HL-60/S4 treated with phorbol 12-myristate 13-acetate at 8.2 ng/mL for 4 days and 3 days (cell line): Measurements from ENCODE around the gene FHAD1.

ENCODE experiments used
- in situ Hi-C: fragments of 300-500 bp; cut with MboI; formaldehyde crosslinking; loops from 2 replicates; pipeline ENCODE4 v1.15.0; 2022; ENCODE audit warnings: low sequenced_read_pairs

Gene FHAD1

DNA sequence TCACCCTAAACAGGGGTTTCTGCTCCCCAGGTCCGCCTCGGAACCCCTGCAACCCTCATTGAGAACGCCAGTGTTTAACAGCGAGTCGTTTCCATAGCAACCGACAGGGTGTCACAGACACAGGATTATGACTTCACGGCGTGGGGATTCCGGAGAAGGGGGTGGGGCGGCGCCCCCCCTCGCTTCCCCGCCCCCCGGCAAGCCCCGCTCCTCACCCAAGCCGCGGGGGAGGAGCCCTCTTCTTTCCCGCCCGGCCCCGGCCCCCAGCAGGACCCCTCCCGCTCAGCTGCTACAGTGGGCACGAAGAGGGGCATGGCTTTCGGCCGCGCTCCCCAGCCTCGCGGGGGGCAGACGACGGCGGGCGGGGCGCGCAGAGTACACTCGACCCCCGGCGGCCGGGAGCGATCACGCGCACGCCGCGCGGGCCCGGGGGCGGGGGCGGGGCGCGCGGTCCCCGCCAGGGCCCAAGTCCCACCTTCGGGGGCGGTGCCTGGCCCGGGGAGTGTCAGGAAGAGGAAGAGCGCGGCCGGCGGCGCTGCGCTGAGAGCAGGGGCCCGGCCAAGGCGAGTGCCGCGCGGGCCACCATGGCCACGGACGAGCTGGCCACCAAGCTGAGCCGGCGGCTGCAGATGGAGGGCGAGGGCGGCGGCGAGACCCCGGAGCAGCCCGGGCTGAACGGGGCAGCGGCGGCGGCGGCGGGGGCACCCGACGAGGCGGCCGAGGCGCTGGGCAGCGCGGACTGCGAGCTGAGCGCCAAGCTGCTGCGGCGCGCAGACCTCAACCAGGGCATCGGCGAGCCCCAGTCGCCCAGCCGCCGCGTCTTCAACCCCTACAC, 162.6 kb downstream of the FHAD1 start, which contains the start of gene EFHD2:
TSS of gene EFHD2 (plus strand) at position 501 of the 835 bp plus-strand sequence. CDS start at position 585, 84 bp downstream.
- in situ Hi-C loops, result no loop called here

DNA sequence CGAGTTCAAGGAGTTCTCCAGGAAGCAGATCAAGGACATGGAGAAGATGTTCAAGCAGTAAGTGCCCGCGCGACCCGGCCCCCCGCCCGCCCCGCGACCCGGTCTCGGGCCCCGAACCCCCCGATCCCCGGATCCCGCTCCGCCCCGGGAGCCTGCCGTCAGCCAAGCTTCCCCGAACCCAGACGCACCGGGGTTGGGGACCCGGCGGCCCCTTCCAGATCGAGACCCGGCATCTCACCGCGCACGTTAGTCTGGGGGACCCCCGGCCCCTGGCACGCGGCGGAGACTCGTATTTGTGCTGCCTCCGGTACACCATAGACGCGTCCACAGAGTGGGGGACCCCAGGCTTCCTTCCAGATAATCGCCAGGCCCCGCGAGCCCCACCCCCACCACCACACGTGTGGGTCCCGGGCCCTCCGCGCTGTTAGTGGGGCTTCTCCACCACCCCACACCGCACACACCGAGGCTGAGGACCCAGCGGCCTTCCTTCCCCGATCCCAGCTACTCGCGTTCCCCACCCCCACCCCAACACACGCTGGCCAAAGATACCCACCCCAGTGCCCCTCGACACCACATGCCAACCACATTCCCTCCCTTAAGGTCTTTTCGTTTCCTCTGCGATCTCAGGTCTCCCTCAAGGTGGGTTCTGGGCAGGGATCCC, 163.3 kb downstream of the FHAD1 start:
- in situ Hi-C loops, result no loop called here

DNA sequence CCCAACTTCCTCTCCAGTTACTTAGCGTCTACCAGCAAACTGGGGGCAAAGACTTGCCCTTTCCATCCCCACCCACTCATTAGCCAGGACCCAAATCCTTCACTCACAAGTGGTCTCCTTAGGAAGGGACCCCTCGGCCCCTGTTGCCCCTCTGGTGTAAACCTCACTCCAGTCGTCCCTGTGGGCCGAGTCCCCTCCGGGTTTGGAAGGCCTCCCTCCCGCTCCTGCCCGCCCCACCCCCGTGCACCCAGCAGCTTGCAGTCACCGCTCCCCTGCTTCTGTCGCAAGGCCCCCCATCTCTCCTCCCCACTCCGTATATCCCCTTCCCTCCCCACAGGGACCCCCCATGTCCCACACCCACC, 163.8 kb downstream of the FHAD1 start:
- in situ Hi-C loops, result no loop called here

DNA sequence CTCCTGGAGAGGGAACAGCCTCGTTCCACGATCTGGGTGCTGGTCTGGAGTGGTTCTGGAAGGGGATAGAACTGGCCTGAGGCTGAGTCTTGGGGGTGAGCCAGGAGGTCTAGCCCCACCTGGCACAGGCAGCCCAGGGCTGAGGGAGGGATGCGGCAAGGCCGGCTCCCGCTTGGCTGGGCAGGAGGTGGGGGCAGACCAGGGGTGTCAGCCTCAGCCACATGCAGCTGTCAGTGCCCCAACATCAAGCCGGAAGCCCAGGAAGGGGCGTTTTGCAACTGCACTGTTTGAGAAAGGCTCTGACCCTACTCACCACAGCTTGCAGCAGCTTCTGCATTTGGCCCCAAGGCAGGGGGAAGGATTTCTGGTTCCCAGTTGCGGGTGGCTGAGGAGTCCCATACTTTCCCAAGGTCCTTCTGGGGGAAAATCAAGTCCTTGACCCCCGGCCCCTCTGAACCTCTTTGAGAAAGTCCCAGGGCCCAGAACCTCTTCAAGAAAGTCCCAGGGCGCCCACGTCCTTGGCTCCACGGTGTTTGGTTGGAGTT, 164.6 kb downstream of the FHAD1 start:
- in situ Hi-C loops, result no loop called here

DNA sequence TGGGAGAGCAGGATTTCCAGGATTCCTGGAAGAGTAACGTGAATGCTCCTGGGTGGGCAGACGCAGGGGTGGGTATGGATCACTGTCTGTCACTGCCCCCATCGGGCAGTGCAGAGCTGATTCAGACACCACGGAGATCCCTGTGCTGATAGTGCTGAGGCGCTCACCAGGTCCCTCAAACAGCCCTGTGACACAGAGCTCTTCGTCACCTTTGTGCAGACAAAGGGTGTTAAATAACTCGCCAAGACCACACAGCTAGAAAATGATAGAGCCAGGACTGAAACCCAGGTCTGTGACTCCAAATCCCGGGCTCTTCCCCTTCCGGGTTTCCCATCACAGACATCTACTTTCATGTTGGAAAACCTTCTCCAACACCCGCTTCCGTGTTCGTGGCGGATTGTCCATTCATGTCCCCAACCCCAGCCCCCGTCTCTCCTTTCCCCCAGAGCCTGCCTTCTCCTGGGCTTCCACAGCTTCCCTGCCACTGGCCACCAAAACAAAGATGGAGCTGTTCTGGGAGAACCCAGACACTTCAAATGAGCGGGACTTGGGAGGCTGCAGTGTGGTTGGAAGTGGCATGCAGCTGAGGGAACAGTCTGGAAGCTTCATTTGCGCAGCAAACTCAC, 165.3 kb downstream of the FHAD1 start:
- in situ Hi-C loops, result no loop called here

DNA sequence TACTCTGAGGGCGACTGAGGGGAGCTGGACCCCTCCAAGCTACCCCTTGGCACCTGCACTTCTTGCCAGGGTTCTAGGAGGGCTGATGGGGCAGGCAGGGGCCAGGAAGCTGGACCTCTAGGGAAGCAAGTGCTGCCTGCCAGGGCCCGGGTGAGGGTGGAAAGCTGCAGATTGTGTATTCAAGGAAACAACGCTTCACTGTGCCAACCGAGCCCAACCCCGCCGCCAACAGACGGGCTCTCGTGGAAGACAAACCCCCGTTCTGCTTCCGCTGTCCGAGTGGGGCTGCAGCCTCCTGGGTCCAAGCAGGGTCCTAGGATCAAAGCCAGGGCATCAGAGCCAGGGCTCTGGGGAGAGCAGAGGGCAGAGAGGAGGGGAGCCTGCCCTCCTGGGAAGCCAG, 165.8 kb downstream of the FHAD1 start:
- in situ Hi-C loops, result no loop called here

DNA sequence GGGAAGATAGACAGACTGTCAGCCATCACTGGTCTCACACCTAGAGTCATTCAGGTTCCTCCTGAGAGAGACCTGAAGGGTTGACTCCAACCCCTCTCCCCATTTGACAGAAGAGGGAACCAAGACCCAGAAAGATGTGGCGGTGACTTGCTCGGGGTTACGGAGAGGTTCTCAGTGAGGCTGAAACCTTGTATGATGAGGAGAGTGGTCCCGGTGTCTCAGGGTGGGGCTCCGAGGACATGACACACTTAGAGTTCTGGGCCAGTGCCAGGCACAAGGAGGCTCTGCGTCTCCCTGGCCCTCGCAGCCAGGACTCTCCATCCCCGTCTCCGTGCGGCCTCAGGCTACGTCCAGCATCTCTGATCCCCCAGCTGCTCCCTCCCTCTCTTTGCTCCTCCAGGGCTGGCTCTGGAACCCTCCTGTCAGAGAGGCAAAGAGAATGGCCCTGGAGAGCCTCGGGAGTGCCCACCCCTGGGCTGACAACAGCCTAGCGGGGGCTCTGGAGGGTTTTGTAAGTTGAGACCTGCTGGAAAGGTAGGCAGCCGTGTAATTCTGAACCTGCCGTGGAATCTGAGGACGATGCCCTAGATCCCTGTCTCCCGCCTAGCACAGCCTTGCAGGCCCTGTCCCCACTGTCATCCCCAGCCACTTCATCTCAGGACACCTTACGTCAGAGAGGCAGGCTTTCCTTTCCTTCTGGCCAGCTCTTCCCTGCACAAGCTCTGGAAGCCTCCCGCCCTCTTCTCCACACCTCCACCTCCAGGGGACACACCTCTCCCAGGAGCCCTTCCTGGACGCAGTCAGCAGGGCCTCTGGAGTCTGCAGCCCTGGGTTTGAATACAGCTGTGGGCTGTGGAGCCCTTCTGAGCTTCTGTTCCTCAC, 166.8 kb downstream of the FHAD1 start:
- in situ Hi-C loops, result no loop called here

DNA sequence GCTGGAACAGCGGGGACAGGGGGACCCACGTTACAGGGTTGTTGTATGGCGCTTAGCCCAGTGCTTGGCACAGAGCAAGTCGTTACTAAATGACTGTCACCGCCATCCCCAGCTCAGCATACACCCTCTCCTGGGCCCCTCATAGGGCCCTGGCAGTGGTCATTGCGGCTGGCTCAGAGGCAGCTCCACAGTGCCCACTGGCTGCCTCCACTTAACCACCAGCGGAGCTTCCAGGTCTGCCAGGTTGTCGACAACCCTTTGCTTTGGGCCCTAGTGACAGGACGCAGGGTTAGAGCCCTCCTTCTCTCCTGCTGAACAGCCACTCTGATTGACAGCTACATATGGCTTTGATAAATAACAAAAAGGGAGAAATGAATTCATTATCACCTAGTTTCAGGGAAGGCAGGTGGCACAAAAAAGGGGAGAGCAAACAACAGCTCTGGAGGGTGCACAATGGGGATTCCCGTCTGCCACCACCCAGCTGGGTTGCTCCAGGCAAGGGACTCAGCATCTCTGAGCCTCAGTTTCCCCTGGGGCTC, 167.5 kb downstream of the FHAD1 start:
- in situ Hi-C loops, result no loop called here

DNA sequence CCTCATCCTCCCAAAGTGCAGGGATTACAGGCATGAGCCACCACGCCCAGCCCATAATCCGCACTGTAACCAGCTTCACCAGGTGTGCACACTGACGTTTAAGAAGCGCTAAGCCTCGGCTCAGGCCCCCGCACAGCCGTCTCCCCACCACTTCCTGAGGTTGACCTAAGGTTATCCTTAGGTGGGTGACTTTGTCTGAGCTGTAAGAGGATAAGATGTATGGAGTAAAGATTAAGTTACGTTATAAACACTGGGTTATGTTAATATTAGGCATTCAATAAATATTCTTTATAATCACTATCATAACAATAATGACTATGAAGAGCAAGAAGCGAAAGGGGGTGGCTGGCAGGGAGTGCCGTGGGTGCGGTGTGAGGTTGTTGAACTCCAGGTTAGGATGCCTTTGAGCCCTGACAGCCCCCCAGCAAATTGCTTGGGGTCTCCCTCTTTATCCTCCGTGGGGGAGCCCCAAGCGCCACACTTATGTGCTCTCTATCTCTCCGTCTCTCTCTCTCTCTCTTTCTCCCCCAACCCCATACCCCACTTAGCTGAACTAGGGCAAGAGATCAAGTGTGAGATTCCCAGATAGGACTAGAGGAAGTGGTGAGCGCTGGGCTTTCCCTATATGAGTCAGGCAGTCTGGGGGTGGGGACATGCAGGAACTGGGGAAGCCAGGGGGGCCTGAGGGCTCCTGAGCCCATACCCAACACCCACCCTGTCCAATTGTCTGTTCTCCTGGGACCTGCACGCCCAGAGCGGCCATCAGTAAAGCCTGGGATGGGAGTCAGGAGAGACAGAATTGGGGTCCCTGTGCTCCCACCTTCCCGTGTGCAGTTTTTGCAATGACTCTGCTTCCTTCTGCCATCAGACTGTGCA, 170.3 kb downstream of the FHAD1 start:
- in situ Hi-C loops, result no loop called here

DNA sequence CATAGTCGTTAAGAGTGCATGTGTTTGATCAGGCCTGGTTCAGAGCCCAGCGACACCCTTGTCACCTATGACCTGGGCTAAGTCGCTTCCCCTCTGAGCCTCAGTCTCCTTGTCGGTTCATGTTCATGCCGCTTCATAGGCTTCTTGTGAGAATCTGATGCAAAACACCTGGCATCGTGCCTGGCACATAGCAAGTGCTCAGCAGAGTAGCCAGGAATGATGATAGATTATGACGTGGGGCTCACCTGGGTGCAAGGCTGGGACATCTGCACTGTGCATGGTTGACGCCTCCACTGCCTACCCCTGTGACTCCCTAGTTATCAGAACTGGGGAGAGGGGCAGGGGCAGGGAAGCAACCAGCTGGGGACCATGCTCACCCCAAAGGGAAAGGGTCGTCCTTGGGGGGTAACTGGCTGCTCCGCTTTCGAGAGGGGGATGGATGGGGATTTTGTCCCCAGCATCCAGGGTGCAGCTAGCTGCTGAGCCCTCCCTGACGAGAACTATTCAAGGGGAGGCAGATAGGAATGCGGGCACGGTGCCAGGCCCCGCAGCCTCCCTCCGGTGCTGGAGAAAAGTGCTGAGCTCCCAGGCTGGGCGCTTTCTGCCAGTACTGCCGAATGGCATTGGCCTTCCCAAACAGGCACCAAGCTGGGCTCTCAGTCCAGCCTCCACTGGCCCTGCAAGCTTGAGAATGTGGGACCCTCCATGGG, 171.9 kb downstream of the FHAD1 start:
- in situ Hi-C loops, result no loop called here

DNA sequence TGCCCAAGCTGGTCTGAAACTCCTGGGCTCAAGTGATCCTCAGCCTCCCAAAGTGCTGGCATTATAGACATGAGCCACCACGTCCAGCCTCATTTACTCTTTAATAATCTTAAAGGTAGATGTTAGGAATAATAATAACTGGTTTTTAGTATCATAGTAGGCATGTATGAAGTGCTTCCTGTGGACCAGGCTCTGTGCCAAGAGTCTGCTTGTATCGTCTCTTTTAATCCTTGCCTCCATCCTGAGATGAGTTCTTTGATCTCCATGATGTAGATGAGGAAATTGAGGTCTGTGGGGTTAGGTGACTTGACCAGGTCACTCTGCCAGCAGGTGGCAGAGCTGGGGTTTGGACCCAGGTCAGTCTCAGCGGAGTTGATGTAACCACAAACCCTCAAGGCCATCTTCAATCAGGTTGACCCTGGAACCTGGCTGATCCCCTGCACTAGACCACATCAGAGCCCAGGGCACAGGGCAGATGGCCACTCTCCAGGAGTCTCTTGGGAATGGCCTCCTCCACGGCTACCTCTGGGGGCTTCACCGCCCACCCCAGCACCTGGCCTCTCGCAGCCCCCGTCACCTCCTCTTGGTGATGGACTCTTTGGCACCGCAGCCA, 173.9 kb downstream of the FHAD1 start:
- in situ Hi-C loops, result loop anchor here (10.0 kb wide), 1 partner anchor 76 kb away; no protein-coding TSS in a partner anchor

DNA sequence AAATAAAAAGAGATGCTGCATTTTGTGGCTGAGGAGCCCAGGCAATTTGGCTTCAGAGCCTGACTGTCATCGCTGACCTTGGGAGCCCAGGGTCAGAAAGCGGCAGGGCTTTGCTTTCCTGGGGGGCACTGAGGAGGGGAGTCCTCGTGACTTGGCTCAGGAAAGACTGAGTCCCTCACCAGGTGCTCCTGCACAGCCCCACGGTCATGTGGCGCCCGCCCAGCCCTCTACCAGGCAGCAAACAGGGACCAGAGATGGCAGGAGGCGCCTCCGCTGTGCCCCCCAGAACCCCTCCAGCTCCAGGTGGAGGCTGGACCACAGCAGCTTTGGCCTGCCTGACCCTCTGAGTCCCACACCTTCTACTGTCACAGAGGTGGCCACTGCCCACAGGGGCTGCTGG, 175.8 kb downstream of the FHAD1 start:
- in situ Hi-C loops, result loop anchor here (10.0 kb wide), 1 partner anchor 78 kb away; no protein-coding TSS in a partner anchor

DNA sequence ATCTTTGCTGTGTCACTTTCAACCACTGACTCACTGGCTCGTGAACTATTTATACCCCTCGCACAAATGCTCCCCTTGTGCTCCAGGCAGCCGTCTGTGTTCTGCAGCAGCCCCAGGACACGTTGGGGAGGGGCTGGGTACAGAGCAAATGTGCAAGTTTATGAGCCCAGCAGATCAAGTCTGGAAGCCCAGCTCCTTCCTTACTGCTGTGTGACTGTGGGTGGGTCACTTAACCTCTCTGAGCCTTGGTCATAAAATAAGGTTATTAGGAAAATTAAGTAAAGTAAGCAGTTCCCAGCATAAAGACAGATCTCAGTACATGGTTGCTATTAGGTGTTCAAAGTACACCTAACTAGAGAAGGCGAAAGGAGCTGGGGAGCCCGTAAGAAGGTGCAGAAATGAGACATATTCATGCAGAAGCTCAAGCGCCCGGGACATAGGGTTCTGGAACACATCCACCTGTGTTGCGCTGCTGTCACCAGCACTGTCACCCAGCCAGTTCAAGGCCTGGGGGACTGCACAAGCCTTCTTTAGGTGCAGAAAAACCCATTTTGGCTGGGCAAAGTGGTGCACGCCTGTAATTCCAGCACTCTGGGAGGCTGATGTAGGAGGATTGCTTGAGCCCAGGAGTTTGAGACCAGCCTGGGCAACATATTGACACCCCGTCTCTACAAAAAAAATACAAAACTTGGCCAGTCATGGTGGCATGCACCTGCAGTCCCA, 176.5 kb downstream of the FHAD1 start:
- in situ Hi-C loops, result loop anchor here (10.0 kb wide), 1 partner anchor 79 kb away; no protein-coding TSS in a partner anchor

DNA sequence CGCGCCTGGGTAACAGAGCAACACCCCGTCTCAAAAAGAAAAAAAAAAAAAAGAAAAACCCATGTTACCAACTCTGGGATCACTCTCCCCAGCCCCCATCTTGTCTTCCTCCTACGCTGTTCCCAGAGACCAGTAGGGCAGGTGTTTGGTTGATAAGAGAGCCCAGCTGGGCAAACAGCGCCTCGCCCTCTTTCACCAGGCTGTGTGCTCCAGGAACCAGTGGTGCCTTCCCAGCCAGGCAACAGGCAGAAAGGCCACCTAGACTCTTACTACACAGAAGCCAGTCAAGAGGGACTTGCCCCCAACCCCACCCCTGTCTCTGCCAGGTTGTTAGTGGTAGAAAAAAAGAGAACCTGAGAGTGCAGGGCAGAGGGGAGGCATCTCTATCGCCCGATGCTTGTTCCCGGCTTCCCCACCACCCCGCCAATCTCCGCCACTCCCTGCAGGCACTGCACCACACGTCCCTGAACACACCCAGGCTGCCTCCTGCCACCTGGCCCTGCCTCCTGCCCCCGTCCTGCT, 177.2 kb downstream of the FHAD1 start:
- in situ Hi-C loops, result loop anchor here (10.0 kb wide), 1 partner anchor 79 kb away; no protein-coding TSS in a partner anchor

DNA sequence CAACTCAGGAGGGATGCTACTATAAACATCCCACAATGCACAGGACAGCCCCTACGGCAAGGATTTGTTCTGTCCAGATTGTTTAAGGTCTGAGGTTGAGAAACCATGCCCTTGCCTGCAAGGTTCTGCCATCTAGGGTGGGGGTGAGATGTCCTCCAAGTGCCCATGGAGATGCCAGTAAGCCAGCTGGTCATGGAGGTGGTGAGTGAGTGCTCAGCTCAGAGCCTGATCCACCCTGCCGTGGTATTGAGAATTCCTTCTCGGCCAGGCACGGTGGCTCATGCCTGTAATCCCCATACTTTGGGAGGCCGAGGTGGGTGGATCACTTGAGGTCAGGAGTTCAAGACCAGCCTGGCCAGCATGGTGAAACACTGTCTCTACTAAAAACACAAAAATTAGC, 178.0 kb downstream of the FHAD1 start:
- in situ Hi-C loops, result loop anchor here (10.0 to 25.0 kb wide), 2 partner anchors 80 to 288 kb away; no protein-coding TSS in a partner anchor

DNA sequence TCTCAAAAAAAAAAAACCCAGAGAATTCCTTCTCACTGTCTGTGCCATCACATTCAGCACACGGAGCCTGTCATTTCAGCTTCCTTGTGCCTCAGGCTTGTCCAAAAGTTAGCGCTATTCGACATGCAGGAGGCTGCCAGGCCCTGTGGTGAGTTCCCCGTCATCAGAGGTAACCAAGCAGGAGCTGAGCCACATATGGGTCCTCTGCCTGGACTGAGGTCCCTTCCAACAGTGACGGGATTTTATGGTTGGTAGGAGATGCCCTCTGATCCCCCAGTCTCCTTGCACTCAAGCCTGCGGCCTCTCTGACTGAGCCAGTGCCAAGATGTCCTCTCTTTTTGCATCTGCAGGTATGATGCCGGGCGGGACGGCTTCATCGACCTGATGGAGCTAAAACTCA, 178.5 kb downstream of the FHAD1 start:
- in situ Hi-C loops, result loop anchor here (10.0 to 25.0 kb wide), 2 partner anchors 81 to 288 kb away; no protein-coding TSS in a partner anchor

DNA sequence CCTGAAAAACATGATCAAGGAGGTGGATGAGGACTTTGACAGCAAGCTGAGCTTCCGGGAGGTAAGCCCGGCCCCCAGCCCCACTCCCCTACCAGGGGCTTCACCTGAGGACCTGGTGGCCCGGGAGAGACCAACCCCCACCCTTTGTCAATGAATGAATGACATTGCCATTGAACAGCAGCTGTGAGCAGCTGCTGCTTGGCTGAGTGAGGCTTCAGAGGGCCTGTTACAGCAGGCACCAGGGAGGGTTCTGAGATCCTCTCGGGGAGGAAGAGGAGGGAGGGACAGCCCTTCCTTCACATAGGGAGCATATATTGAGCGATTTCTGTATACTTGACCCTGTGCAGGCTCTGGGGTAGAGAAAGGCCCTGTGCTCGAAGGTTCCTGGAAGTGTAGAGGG, 178.9 kb downstream of the FHAD1 start:
- in situ Hi-C loops, result loop anchor here (10.0 to 25.0 kb wide), 2 partner anchors 81 to 289 kb away; no protein-coding TSS in a partner anchor
